ENCODE measurements around the gene AACS.

GRCh38 chr12:125129179-125129571 lies 63.9 kb downstream of the AACS start:
- TF ChIP-seq FOXM1 (IDR thresholded peaks at IDR 0.05; ENCODE audit: borderline replicate concordance) (no peak), SP1 (IDR thresholded peaks at IDR 0.05) (no peak), L3MBTL2 (conservative IDR thresholded peaks at IDR 0.05) (no peak), TARDBP (IDR thresholded peaks at IDR 0.05) (no peak), SUZ12 (IDR thresholded peaks at IDR 0.05) (no peak), CTBP1 (IDR thresholded peaks at IDR 0.05; ENCODE audit: borderline replicate concordance) (no peak), ARNT (IDR thresholded peaks at IDR 0.05) (no peak), BHLHE40 (IDR thresholded peaks at IDR 0.05; ENCODE audit: borderline replicate concordance) (no peak)
